GM23248 (cell line): Measurements from ENCODE around the gene TMEM235. TPM values are rescaled to one million over a fixed set of nuclear protein-coding genes. Genes with fewer than 3 reads are reported as not detected.
A peak's percentile ranks its signal among the peaks of the same experiment; 100 is the strongest.

Experiments
- DNase-seq: peaks from one replicate; pipeline ENCODE4 v3.0.0-alpha.2; 2015
- H2AFZ ChIP-seq: fragments of 200-600 bp; sonication (generic); 2 replicates; pipeline ENCODE4 v1.6.1; 2016; ENCODE audit warnings: antibody characterized with exemption
- H3F3A ChIP-seq: fragments of 200-600 bp; sonication (generic); 2 replicates; pipeline ENCODE4 v1.6.1; 2016; ENCODE audit warnings: mild to moderate bottlenecking, antibody characterized with exemption, mixed run types; ENCODE audit not compliant: insufficient read depth
- H3K27ac ChIP-seq: fragments of 200-600 bp; sonication (generic); 2 replicates; pipeline ENCODE4 v1.5.1; 2016; ENCODE audit warnings: mild to moderate bottlenecking
- H3K27me3 ChIP-seq: fragments of 200-600 bp; sonication (generic); replicated peaks from 2 replicates; pipeline ENCODE4 v1.6.1; 2016; ENCODE audit warnings: mild to moderate bottlenecking; ENCODE audit not compliant: insufficient read depth
- H3K36me3 ChIP-seq: fragments of 200-600 bp; sonication (generic); 2 replicates; pipeline ENCODE4 v1.6.1; 2016; ENCODE audit warnings: low read depth, mild to moderate bottlenecking
- H3K4me1 ChIP-seq: fragments of 200-600 bp; sonication (generic); 2 replicates; pipeline ENCODE4 v1.6.1; 2016; ENCODE audit warnings: mild to moderate bottlenecking; ENCODE audit not compliant: insufficient read depth
- H3K4me2 ChIP-seq: fragments of 200-600 bp; sonication (generic); one replicate; pipeline ENCODE4 v1.6.1; 2016; ENCODE audit warnings: mild to moderate bottlenecking; ENCODE audit not compliant: unreplicated experiment
- H3K4me3 ChIP-seq: fragments of 200-600 bp; sonication (generic); 2 replicates; pipeline ENCODE4 v1.5.1; 2016; ENCODE audit warnings: mild to moderate bottlenecking
- H3K79me2 ChIP-seq: fragments of 200-600 bp; sonication (generic); 2 replicates; pipeline ENCODE4 v1.6.1; 2016; ENCODE audit warnings: mild to moderate bottlenecking; ENCODE audit not compliant: insufficient read depth
- H3K9ac ChIP-seq: fragments of 200-600 bp; sonication (generic); 2 replicates; pipeline ENCODE4 v1.6.1; 2016; ENCODE audit warnings: mild to moderate bottlenecking
- H3K9me2 ChIP-seq: fragments of 200-600 bp; sonication (generic); 2 replicates; pipeline ENCODE4 v1.6.1; 2016; ENCODE audit warnings: mixed run types, mild to moderate bottlenecking, moderate library complexity; ENCODE audit not compliant: insufficient read depth
- H3K9me3 ChIP-seq: fragments of 200-600 bp; sonication (generic); one replicate; pipeline ENCODE4 v1.6.1; 2017; ENCODE audit warnings: low read depth
- H4K20me1 ChIP-seq: fragments of 200-600 bp; sonication (generic); 2 replicates; pipeline ENCODE4 v1.6.0; 2016; ENCODE audit not compliant: insufficient read depth
- EZH2 ChIP-seq: fragments of 200-600 bp; sonication (generic); IDR thresholded peaks from 2 replicates; pipeline ENCODE4 v1.6.1; 2018; ENCODE audit warnings: antibody characterized with exemption, mild to moderate bottlenecking; ENCODE audit not compliant: insufficient read depth, poor library complexity, severe bottlenecking
- EZH2phosphoT487 ChIP-seq: fragments of 200-600 bp; sonication (generic); IDR thresholded peaks from 2 replicates; pipeline ENCODE4 v1.6.1; 2018; ENCODE audit warnings: antibody characterized with exemption, moderate library complexity, mild to moderate bottlenecking, low read depth; ENCODE audit not compliant: insufficient read depth
- WGBS, 2 experiments: methylation state at CpG; one replicate each; pipeline ENCODE4 v1.1.6; 2015 to 2017; ENCODE audit warnings: low lambda C conversion rate in 2 of 2, low coverage in 1 of 2; ENCODE audit errors: missing lambda C conversion rate in 2 of 2; 5-methylcytosine and 5-hydroxymethylcytosine counted together
- in situ Hi-C: fragments of 300-500 bp; cut with MboI; formaldehyde crosslinking; loops from 2 replicates; pipeline ENCODE4 v1.15.0; 2020
- polyA plus RNA-seq: library from polyadenylated mRNA; unstranded; fragments of >200 nt; fragmentation: Nextera tagmentation; extraction: Ambion mirVana; gene quantifications from 2 replicates; pipeline ENCODE4 v1.2.1, GENCODE V29; 2016
- total RNA-seq: library from RNA; depleted of rRNA; stranded (reverse); fragments of >200 nt; shearing (Covaris generic); gene quantifications from 2 replicates; pipeline ENCODE4 v1.2.3, GENCODE V29; 2014

The TMEM235 gene
- total and polyA plus RNA-seq, 2 experiments from 2014 or later, result not detected

DNA sequence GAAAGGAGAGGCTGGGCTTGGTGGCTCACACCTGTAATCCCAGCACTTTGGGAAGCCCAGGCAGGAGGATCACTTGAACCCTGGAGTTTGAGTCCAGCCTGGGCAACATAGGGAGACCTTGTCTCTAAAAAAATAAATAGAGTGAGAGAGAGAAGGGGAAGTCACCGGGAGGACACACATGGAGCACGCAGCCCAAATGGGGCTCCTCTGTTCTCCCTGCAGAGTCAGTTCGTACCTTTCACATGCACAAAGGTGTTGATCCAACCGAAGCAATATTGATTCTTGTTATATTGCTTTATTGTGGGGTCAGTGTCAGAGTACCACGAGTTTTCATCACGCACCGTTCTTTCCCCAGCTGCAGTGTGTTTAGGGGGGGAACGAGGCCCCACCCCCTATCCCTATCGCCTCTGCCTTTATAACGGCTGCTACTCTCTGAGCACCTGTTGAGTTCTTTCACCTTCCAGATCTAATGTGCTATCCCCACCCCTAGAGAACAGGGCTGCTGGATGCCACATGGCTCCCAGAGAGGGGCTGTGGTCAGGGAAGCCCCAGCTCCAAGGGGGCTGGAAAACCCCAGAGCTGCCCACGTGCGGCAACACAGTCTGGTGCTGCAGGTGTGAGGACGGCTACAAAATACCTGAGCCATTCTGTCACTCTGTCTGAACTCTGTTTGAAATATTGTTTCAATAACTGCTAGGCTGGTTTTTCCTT is 1.0 kb upstream of the TMEM235 start:
- 29 to 33% methylated on average over 13 of the region's 13 CpGs for WGBS, 2 experiments
- H3K9me2 ChIP-seq, result no peaks in the 10 kb centered on the region
- in situ Hi-C loops, result no loop called here
- no peak overlapping the region for H3K4me2 ChIP-seq
- no peak overlapping the region for H3K27ac ChIP-seq
- H3K4me1 ChIP-seq, result no peaks in the 10 kb centered on the region
- H2AFZ ChIP-seq, result no peak overlapping the region
- DNase-seq, result no peak
- H3F3A ChIP-seq, result no peaks in the 10 kb centered on the region
- H3K9me3 ChIP-seq, result no peaks in the 10 kb centered on the region
- no peak overlapping the region for H3K9ac ChIP-seq
- no peaks in the 10 kb centered on the region for H3K36me3 ChIP-seq
- peaks cover 28% of the 10 kb centered on the region for H3K27me3 ChIP-seq
- no peak overlapping the region for H3K4me3 ChIP-seq
- no peak for TF ChIP-seq EZH2
- TF ChIP-seq EZH2phosphoT487, result no peak
- no peaks in the 10 kb centered on the region for H4K20me1 ChIP-seq
- no peaks in the 10 kb centered on the region for H3K79me2 ChIP-seq

GRCh38 chr17:78231991-78232858 is 794 bp downstream of the TMEM235 start:
- no peak overlapping the region for H2AFZ ChIP-seq
- DNase-seq, result peak; percentile 40
- H3F3A ChIP-seq, result no peaks in the 10 kb centered on the region
- no peaks in the 10 kb centered on the region for H3K36me3 ChIP-seq
- H3K4me1 ChIP-seq, result no peaks in the 10 kb centered on the region
- no peak overlapping the region for H3K4me3 ChIP-seq
- no peak overlapping the region for H3K4me2 ChIP-seq
- no peak overlapping the region for H3K9ac ChIP-seq
- H3K9me2 ChIP-seq, result no peaks in the 10 kb centered on the region
- WGBS, 2 experiments, result 7% methylated on average over 19 to 39 of the region's 55 CpGs
- H4K20me1 ChIP-seq, result no peaks in the 10 kb centered on the region
- no peaks in the 10 kb centered on the region for H3K9me3 ChIP-seq
- no peaks in the 10 kb centered on the region for H3K79me2 ChIP-seq
- H3K27me3 ChIP-seq, result peaks cover 28% of the 10 kb centered on the region
- no peak overlapping the region for H3K27ac ChIP-seq
- TF ChIP-seq EZH2 (no peak), EZH2phosphoT487 (no peak)
- in situ Hi-C loops, result no loop called here

GRCh38 chr17:78232859-78233173 is 1.4 kb downstream of the TMEM235 start:
- peaks cover 28% of the 10 kb centered on the region for H3K27me3 ChIP-seq
- no peak overlapping the region for H3K4me3 ChIP-seq
- H3K9ac ChIP-seq, result no peak overlapping the region
- no peaks in the 10 kb centered on the region for H3K79me2 ChIP-seq
- 44 to 60% methylated on average over 2 of the region's 2 CpGs for WGBS, 2 experiments
- no peak overlapping the region for H2AFZ ChIP-seq
- H3F3A ChIP-seq, result no peaks in the 10 kb centered on the region
- H3K36me3 ChIP-seq, result no peaks in the 10 kb centered on the region
- H3K4me2 ChIP-seq, result no peak overlapping the region
- TF ChIP-seq EZH2phosphoT487 (no peak), EZH2 (no peak)
- H3K27ac ChIP-seq, result no peak overlapping the region
- H3K9me2 ChIP-seq, result no peaks in the 10 kb centered on the region
- H4K20me1 ChIP-seq, result no peaks in the 10 kb centered on the region
- no peaks in the 10 kb centered on the region for H3K9me3 ChIP-seq
- in situ Hi-C loops, result no loop called here
- H3K4me1 ChIP-seq, result no peaks in the 10 kb centered on the region
- DNase-seq, result no peak

DNA sequence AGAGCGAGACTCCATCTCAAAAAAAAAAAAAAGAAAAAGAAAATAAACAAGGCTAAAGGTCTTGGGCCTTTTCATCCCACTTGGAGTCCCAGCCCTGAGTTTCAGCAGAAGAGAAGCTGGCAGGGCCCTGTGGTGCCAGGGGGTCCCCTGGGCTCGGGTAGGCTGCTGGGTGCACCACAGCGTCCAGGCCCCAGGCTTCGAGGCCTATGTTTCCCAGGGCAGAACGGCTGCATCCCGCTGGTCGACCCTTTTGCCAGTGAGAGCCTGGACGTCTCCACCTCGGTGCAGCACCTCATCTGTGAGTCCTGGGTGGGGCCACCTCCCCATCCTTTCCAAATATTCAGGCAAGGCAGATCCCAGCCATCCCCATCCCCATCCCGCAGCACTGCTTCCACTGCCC is 2.2 kb downstream of the TMEM235 start:
- no peak for DNase-seq
- no peak for TF ChIP-seq EZH2phosphoT487
- no peak for TF ChIP-seq EZH2
- in situ Hi-C loops, result no loop called here

More for the DNA sequence above, 2.2 kb downstream of the TMEM235 start:
- Histone ChIP-seq H3K27ac (no peak overlapping the region), H3K9me2 (no peaks in the 10 kb centered on the region), H3K9ac (no peak overlapping the region), H3K4me2 (no peak overlapping the region), H3K4me1 (no peaks in the 10 kb centered on the region), H3K4me3 (no peak overlapping the region), H3K27me3 (peaks cover 28% of the 10 kb centered on the region), H3K79me2 (no peaks in the 10 kb centered on the region), H4K20me1 (no peaks in the 10 kb centered on the region), H2AFZ (no peak overlapping the region), H3F3A (no peaks in the 10 kb centered on the region), H3K9me3 (no peaks in the 10 kb centered on the region), H3K36me3 (no peaks in the 10 kb centered on the region)
- 81% methylated on average over 9 to 10 of the region's 10 CpGs for WGBS, 2 experiments
